IPS-18c (cell line): ENCODE results near the gene SHC3.

Experiments used
- H3K4me3 ChIP-seq: 2 replicates; pipeline ENCODE4 v1.7.0; 2013; ENCODE audit warnings: low read depth, mild to moderate bottlenecking, low read length, moderate library complexity; ENCODE audit not compliant: insufficient read depth
- H3K9me3 ChIP-seq: one replicate; pipeline ENCODE4 v1.6.1; 2013; ENCODE audit warnings: mild to moderate bottlenecking, low read length, moderate library complexity; ENCODE audit not compliant: control insufficient read depth, insufficient read depth

Gene SHC3

GRCh38 chr9:89009546-89009840 lies 169.1 kb downstream of the SHC3 start:
- Histone ChIP-seq H3K9me3 (no peaks in the 10 kb centered on the region), H3K4me3 (no peak overlapping the region)

GRCh38 chr9:89008744-89009545 lies 169.7 kb downstream of the SHC3 start:
- Histone ChIP-seq H3K4me3 (no peak overlapping the region), H3K9me3 (no peaks in the 10 kb centered on the region)

GRCh38 chr9:89008055-89008743 lies 170.4 kb downstream of the SHC3 start:
- Histone ChIP-seq H3K4me3 (no peak overlapping the region), H3K9me3 (no peaks in the 10 kb centered on the region)

DNA sequence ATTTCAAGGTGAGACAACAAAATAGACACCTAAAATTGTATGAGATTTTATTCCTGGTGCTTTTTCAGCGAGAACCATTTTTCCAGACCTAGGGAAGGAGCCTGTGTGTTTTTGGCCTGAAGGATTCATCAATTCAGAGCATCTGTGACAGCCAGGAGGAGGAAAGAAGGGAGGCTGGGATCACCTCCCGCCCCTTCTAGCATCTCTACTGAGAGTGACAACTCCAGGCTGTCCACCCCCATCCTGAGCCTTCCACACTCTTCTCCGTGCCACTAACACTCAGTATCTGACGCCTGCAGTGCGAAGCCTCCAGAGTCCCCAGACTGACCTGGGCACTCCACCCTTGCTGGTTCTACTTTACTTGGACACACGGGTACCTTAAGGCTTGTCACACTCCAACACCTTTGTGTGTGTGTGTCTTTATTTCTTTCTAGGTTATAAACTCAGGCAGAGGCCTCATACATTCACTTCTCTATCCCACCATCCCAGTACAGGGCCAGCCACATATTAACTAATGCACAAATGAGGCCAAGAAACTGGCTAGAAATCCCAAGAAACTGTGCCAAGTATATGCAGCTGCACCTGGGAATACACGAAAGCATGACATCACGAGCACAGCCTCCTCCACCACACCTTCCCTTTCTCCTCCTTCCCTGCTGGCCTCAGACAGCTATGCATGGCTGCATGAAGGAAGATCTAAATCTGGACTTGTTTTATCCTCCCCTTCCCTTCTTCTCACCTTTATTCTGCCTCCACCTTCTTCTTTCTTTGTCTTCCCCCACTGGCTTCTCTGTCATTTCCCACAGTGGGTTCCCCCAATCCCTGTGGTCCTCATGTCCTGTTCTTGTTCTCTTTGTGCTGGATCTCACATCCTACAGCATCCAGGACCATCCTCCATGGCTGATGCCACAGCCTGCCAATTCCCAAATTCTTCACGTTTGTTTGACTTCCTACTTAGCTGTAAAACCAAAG lies 171.3 kb downstream of the SHC3 start:
- H3K9me3 ChIP-seq = no peaks in the 10 kb centered on the region

GRCh38 chr9:89006267-89006666 lies 172.4 kb downstream of the SHC3 start:
- no peak overlapping the region for H3K4me3 ChIP-seq
- no peaks in the 10 kb centered on the region for H3K9me3 ChIP-seq

More for the DNA sequence above, 171.3 kb downstream of the SHC3 start:
- no peak overlapping the region for H3K4me3 ChIP-seq

DNA sequence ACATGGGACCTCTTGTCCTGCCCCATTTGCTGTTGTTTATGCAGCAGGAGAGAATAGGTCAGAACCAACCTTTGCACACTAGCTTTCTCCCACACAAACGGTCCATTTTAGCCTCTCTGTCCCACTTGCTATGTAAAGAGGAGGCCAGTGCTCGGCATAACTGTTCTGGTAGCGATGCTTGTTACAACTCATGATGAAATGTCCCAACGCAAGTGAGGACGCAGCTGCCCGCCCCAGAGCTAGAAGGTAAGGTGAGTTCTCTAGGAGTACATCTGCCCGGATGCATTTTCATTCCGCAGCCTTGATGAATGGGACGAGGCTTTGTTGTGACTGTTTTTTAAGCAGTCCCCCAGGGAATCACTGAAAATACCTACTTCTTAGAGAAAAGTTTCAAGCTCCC lies 173.3 kb downstream of the SHC3 start:
- H3K4me3 ChIP-seq = no peak overlapping the region
- no peaks in the 10 kb centered on the region for H3K9me3 ChIP-seq

- Histone ChIP-seq H3K4me3 (no peak overlapping the region), H3K9me3 (no peaks in the 10 kb centered on the region)
Measured at GRCh38 chr9:89002987-89003386, 175.6 kb downstream of the SHC3 start.

GRCh38 chr9:89001917-89002540 lies 176.6 kb downstream of the SHC3 start:
- H3K4me3 ChIP-seq = no peak overlapping the region
- H3K9me3 ChIP-seq = no peaks in the 10 kb centered on the region

- H3K4me3 ChIP-seq = no peak overlapping the region
- H3K9me3 ChIP-seq = no peaks in the 10 kb centered on the region
Measured at GRCh38 chr9:89000973-89001916, 177.4 kb downstream of the SHC3 start.

DNA sequence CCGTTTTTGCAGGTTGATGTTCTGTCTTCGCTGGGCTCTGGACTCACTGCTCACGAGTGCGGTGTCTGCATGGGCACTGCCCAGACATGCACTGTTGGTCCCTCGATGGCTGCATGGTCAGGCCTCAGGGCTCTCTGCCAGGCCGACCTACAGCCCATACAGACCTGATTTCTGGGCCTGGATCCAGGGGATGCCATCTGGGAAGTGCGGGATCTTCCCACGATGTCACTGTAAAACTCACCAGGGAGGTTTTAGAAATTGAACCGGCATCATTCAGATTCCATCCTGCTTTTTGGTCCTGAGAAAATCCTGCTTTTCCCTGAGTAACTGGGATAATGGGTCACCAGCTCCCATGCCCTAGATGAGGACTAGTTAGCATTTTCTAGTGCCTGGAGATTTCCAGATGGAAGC lies 178.2 kb downstream of the SHC3 start:
- H3K4me3 ChIP-seq = no peak overlapping the region
- no peaks in the 10 kb centered on the region for H3K9me3 ChIP-seq

GRCh38 chr9:88998911-88999310 lies 179.7 kb downstream of the SHC3 start:
- no peaks in the 10 kb centered on the region for H3K9me3 ChIP-seq
- no peak overlapping the region for H3K4me3 ChIP-seq

- Histone ChIP-seq H3K9me3 (no peaks in the 10 kb centered on the region), H3K4me3 (no peak overlapping the region)
Measured at GRCh38 chr9:88998503-88998902, 180.1 kb downstream of the SHC3 start.

DNA sequence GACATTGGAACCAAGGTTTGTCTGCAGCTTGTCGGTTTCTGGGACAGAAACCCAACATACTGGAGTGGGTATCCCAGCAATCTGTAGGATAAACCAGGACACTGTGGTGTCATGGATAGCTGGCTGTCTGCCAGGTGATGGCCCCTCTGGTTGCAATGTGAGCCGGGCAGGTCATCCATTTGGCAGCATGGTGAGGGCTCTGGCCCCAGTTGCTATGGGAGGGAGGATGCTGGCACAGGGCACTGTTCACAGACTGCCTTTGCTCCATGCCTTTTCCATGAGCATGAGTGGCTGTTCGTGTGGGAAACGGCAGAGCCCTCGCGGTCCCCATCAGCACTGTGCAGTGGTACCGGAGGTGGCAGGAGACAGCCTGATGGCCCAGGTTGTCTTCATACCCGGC lies 181.0 kb downstream of the SHC3 start:
- no peak overlapping the region for H3K4me3 ChIP-seq
- H3K9me3 ChIP-seq = no peaks in the 10 kb centered on the region

GRCh38 chr9:88996921-88997235 lies 181.7 kb downstream of the SHC3 start:
- no peaks in the 10 kb centered on the region for H3K9me3 ChIP-seq
- H3K4me3 ChIP-seq = no peak overlapping the region

DNA sequence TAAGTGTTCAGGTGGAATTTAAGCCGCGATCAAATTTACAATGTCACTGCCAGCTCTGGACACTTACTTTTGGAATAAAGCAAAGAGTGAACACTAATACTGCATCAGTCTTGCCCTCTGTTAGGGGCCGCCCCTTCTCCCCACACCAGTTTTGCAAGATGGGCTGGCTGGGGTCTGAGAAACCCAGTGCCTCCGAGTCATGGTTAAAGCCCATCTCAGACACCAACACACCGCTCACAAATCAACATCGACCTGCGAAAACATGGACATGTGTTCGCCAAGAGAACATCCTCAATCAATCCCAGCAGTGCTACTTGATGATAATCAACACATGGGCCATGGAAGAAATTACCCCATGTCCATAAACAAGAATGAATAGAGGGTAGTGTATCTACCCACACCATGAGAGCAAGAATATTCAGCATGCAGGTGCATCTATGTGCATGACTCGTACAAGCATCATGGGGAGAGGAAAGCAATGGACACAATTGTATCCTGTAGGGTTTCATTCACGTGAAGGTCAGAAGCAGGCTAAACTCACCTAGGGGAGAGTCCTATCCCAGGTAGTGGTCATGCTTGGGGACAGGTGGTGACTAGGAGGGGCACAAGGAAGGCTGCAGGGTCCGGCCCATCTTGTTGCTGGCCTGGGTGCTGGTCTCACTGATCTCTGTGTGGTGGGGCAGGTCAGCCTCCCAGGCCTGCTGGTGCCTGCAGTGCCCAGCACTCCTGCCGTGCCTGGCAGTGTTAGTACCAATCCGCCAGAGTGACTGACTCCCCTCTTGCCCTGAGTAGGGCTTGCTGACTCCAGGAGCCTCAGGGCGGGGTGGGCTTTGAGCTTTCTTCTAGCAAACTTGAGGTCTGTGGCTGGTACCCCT lies 182.3 kb downstream of the SHC3 start:
- Histone ChIP-seq H3K4me3 (no peak overlapping the region), H3K9me3 (no peaks in the 10 kb centered on the region)

- Histone ChIP-seq H3K9me3 (no peaks in the 10 kb centered on the region), H3K4me3 (no peak overlapping the region)
Measured at GRCh38 chr9:88995627-88996026, 183.0 kb downstream of the SHC3 start.
